Stimulated activated CD4-positive, alpha-beta T cell treated with anti-CD3 and anti-CD28 coated beads, Interleukin-12 subunit alpha, Interleukin-12 subunit beta, amount 100 ng/mL, for 4 hours (primary cell): Measurements from ENCODE around the gene OR1A2.
"Not testable (repeated sequence)": the region's sequence is repeated elsewhere in the genome, so short reads cannot be mapped to it uniquely, and the experiment has no call there.

ENCODE experiments used
- DNase-seq: peaks from one replicate; pipeline ENCODE4 v3.0.0-alpha.2; 2020

OR1A2 gene, protein sequence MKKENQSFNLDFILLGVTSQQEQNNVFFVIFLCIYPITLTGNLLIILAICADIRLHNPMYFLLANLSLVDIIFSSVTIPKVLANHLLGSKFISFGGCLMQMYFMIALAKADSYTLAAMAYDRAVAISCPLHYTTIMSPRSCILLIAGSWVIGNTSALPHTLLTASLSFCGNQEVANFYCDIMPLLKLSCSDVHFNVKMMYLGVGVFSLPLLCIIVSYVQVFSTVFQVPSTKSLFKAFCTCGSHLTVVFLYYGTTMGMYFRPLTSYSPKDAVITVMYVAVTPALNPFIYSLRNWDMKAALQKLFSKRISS

GRCh38 chr17:3197219-3197618 is at the start of gene OR1A2:
Gene OR1A2, plus strand, starts transcription at chr17:3197519. Its CDS starts 0 bp downstream, at chr17:3197519.
- no peak for DNase-seq

DNA sequence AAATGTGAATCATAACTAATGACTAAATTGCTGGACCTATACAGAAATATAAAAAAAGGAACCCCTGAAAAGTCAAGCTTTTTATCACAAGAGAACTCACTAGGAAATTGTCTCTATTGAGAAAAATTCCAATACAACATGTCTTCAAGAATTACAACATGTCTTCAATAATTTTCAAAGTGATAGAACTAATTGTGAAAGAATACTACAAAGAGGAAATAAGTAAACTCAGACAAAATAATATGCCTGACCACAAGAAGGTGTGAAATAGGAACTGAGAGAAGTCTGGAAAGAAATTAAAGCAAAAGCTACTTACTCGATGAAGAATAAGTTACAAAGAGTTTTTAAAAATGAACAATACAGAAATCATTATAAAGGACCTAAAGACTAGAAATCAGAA is 40.1 kb upstream of the OR1A2 start:
- no peak for DNase-seq

- DNase-seq: no peak
These were observed 29.7 kb upstream of the OR1A2 start for GRCh38 chr17:3167574-3167973.

- no peak for DNase-seq
These were observed 7.4 kb upstream of the OR1A2 start for GRCh38 chr17:3189961-3190360.

GRCh38 chr17:3207367-3207766 is 10.0 kb downstream of the OR1A2 start, which contains the start of gene OR1A1:
Gene OR1A1, plus strand, starts transcription at chr17:3207667. Its CDS starts 7,954 bp downstream, at chr17:3215621.
- DNase-seq: no peak

GRCh38 chr17:3208484-3208883 is 11.2 kb downstream of the OR1A2 start:
- no peak for DNase-seq

DNA sequence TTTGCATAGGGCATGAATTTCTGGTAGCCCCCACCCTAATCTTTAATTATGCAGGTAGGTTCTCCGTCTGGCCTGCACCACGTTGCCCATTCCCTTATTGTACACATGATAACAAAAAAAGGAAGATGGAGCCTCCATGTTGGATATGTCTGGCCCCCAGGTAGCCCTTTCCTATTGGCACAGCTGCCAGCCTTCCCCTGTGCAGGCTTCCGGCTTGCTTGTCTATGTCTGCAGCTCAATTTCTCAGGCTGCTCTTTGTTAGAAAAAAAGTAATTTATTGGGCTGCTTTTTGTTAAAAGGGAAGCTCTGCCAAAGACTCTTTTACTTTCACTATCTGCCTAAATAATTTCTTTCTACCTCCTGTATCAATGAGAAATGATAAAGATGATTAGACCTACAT is 15.7 kb downstream of the OR1A2 start:
- no peak for DNase-seq

- DNase-seq: no peak
These were observed 16.3 kb downstream of the OR1A2 start for GRCh38 chr17:3213587-3213986.

- DNase-seq: not testable (repeated sequence)
These were observed 22.7 kb downstream of the OR1A2 start for GRCh38 chr17:3219978-3220377.

DNA sequence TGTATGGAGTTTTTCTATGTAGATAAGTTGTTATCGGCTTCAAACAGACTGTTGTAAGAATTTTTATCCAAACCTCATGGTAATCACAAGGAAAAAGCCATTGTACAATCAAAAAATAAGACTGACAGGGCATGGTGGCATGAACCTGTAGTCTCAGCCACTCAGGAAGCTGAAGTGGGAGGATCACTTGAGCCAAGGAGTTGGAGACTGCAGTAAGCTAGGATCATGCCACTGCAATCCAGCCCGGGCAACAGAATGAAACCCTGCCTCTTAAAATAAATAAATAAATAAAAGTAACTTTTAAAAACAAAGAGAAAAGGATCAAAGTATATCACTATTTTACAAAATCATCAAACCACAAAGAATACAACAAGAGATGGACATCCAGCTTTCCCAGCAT is 24.5 kb downstream of the OR1A2 start:
- no peak for DNase-seq

DNA sequence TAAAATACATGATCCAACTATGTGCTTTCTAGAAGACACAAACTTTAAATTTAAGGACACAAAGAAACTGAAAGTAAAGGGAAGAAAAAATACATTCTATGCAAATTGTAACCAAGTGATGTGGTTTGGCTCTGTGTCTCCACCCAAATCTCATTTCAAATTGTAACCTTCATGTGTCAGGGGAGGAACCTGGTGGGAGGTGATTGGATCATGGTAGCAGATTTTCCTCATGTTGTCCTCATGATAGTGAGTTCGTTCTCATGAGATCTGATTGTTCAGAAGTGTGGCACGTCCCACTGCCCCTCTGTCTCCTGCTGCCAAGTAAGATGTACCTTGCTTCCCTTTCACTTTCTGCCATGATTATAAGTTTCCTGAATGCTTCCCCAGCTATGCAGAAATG is 25.2 kb downstream of the OR1A2 start:
- no peak for DNase-seq

DNA sequence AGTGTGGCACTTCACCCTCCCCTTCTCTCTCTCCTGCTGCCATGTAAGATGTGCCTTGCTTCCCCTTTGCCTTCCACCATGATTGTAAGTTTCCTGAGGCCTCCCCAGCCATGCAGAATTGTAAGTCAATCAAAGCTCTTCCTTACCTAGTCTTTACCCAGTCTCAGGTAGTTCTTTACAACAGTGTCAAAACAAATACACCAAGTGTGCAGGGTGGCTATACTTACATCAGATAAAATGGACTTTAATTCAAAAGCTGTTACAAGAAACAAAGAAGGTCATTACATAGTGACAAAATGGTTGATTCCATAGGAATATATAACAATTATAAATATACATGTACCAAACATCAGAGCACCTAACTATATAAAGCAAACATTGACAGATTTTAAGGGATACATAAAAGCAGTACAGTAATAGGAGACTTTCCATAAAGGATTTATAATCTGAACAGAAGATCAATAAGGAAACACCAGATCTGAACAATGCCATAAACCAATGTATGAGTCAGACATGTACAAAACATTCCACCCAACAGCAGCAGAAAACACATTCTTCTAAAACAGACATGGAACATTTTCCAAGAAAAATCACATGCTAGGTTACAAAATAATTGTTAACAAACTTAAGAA is 27.5 kb downstream of the OR1A2 start:
- DNase-seq: not testable (repeated sequence)

- not testable (repeated sequence) for DNase-seq
These were observed 35.0 kb downstream of the OR1A2 start for GRCh38 chr17:3232300-3232699.

DNA sequence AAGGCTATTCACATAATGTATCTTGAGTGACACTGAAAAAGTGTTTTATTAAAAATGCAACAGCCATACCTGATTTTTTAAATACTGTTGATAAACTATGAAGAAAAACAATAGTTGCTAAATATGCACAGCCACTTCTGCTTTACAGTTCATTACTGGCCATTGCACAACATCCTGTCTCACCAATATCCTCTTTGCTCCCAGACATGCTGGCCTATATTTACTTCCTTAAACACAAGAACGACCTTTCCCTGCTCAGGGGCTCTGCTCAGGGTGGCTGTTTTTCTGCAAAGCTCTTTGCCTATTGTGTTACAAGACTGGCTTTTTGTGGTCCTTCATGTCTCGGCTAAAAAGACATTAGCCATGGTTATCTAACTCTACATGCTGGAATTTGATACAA is 41.4 kb downstream of the OR1A2 start:
- DNase-seq: not testable (repeated sequence)

DNA sequence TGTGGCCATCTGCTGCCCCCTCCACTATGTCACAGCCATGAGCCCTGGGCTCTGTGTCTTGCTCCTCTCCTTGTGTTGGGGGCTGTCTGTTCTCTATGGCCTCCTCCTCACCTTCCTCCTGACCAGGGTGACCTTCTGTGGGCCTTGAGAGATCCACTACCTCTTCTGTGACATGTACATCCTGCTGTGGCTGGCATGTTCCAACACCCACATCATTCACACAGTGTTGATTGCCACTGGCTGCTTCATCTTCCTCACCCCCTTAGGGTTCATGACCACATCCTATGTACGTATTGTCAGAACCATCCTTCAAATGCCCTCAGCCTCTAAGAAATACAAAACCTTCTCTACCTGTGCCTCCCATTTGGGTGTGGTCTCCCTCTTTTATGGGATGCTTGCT is 43.7 kb downstream of the OR1A2 start:
- not testable (repeated sequence) for DNase-seq

DNA sequence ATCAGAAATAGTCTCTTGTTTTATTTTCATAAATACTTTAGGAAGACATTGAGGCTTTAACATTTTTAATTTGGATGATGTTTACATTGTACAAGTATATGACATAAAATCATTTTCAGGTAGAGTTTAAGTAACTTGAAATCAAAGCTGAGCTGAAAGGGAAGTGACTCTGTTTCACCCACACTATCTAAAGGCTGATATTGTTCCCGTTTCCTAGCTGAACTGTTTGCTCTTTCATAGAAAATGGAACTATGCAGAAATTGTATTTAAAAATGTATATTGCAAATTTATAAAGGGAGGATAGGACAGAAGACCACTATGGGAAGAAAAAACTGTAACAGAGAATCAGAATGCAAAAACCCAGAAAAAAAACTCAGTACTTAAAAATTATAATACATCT is 47.5 kb downstream of the OR1A2 start:
- not testable (repeated sequence) for DNase-seq
